AG04449 (cell line): ENCODE data around the gene ZSCAN10.
"Not testable (repeated sequence)": the region's sequence is repeated elsewhere in the genome, so short reads cannot be mapped to it uniquely, and the experiment has no call there.

ENCODE experiments used
- CTCF ChIA-PET: fragments of 350-600 bp; formaldehyde crosslinking; extraction: SDS; loops from one replicate; lab custom pipeline; 2021; ENCODE audit warnings: antibody characterized with exemption; lab: Yijun Ruan, JAX
- POLR2A ChIA-PET: fragments of 400-600, 350-600 bp; formaldehyde crosslinking; extraction: SDS; loops from one replicate; lab custom pipeline; 2020; ENCODE audit warnings: antibody characterized with exemption, inconsistent platforms; lab: Yijun Ruan, JAX
- DNase-seq: peaks from one replicate; pipeline ENCODE4 v3.0.0-alpha.2; 2010; ENCODE audit warnings: low read depth, low spot score
- H3K4me3 ChIP-seq: 2 replicates; pipeline ENCODE4 v1.5.1; 2011; ENCODE audit warnings: low read depth, mild to moderate bottlenecking, control low read depth, low read length
- TF ChIP-seq, protein P1 (sequence below): IDR thresholded peaks from one replicate; pipeline ENCODE4 v1.5.1; 2011; ENCODE audit warnings: mild to moderate bottlenecking, moderate library complexity, low read length, control low read depth, inconsistent platforms; ENCODE audit not compliant: insufficient read depth; ENCODE audit errors: missing control alignments

ZSCAN10 gene

DNA sequence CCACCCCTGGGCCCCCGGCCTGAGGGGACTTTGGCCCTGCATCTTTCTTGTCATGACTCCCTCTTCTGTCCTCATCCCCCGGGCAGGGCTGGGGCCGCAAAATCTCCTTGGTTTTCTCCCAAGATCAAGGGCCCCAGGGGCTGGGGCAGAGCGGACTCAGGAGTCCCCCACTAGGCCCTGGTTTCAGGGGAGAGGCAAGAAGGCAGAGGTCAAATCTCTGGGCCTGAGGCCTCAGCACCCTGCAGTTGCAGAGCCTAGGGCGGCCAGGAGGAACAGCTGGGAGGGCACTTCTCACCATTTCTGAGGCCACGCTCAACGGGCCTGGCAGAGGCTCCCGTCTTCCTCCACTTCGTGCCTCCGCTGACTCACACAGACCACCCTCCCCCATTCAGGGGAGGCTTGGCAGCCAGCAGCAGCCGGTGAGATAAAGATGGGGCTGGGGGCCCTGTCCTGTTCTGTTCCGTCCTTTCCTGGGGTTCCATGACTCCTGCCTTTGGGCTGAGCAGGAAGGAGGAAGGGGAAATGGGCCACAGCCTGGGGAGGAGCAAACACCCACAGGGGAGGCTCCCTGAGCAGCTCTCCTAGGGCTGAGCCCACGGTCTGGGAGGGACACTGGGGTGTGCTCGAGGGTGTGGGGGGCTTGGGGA lies 12.4 kb downstream of the ZSCAN10 start:
- TF ChIP-seq, protein P1, sequence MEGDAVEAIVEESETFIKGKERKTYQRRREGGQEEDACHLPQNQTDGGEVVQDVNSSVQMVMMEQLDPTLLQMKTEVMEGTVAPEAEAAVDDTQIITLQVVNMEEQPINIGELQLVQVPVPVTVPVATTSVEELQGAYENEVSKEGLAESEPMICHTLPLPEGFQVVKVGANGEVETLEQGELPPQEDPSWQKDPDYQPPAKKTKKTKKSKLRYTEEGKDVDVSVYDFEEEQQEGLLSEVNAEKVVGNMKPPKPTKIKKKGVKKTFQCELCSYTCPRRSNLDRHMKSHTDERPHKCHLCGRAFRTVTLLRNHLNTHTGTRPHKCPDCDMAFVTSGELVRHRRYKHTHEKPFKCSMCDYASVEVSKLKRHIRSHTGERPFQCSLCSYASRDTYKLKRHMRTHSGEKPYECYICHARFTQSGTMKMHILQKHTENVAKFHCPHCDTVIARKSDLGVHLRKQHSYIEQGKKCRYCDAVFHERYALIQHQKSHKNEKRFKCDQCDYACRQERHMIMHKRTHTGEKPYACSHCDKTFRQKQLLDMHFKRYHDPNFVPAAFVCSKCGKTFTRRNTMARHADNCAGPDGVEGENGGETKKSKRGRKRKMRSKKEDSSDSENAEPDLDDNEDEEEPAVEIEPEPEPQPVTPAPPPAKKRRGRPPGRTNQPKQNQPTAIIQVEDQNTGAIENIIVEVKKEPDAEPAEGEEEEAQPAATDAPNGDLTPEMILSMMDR: no peak

DNA sequence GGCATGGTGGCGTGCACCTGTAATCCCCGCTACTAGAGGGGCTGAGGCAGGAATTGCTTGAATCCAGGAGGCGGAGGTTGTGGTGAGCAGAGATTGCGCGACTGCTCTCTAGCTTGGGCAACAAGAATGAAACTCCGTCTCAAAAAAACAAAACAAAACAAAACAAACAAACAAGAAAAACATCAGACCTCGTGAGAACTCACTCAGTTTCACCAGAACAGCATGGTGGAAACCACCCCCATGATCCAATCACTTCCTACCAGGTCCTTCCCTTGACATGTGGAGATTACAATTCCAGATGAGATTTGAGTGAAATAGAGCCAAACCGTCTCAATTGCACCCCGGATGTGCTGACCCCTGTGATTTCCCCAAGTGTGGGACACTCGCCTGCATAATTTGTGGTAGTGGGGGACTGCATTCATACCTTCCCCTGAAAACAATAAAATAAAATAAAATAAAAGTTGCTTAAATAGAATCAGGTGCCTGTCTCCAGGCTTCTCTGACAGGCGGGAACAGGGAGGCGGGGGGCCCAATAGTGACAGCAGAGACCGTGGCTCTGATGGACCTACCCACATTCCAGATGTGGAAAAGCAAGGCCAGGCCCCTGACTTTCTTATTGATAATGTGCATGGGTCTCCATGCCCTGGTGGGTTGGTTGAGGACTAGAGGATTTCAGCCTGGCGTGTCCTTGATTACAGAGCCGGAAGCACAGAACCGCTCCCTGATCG lies 13.1 kb downstream of the ZSCAN10 start:
- CTCF ChIA-PET: interaction anchor here (0.9 to 1.6 kb wide), 3 partner anchors 9 to 12 kb away, joined by 3 read pairs; no protein-coding TSS in a partner anchor
- POLR2A ChIA-PET: no interaction called here

More for the DNA sequence above, 12.4 kb downstream of the ZSCAN10 start:
- DNase-seq: no peak
- ChIA-PET POLR2A (no interaction called here), CTCF (interaction anchor here (0.8 to 1.7 kb wide), 3 partner anchors 12 to 43 kb away, joined by 3 to 6 read pairs (median 4); partner anchors contain the start of gene ZSCAN10)
- H3K4me3 ChIP-seq: no peak overlapping the region

GRCh38 chr16:3084969-3085670 lies 14.0 kb downstream of the ZSCAN10 start:
- CTCF ChIA-PET: interaction anchor here (0.9 to 1.6 kb wide), 4 partner anchors 8 to 26 kb away, joined by 3 to 4 read pairs (median 3); no protein-coding TSS in a partner anchor

More for the DNA sequence above, 13.1 kb downstream of the ZSCAN10 start:
- DNase-seq: no peak
- TF ChIP-seq, protein P1: no peak
- H3K4me3 ChIP-seq: no peak overlapping the region

DNA sequence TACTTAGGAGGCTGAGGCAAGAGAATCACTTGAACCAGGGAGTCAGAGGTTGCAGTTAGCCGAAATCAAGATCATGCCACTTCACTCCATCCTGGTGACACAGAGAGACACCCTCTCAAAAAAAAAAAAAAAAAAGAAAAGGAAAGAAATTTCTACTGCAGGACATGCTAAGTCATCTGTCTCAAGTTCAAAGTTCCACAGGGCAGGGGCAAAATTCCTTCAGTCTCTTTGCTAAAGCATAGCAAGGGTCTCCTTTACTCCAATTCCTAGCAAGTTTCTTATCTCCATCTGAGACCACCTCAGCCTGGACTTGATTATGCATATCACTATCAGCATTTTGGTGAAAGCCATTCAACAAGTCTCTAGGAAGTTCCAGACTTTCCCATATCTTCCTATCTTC lies 14.6 kb downstream of the ZSCAN10 start:
- CTCF ChIA-PET: interaction anchor here (1.0 to 1.6 kb wide), 5 partner anchors 9 to 45 kb away, joined by 3 to 4 read pairs (median 4); partner anchors contain the start of gene ZSCAN10
- TF ChIP-seq, protein P1: no peak
- no peak for DNase-seq
- POLR2A ChIA-PET: no interaction called here
- H3K4me3 ChIP-seq: no peak overlapping the region

More at GRCh38 chr16:3084969-3085670, 14.0 kb downstream of the ZSCAN10 start:
- H3K4me3 ChIP-seq: no peak overlapping the region
- no peak for DNase-seq
- TF ChIP-seq, protein P1: no peak
- POLR2A ChIA-PET: no interaction called here

DNA sequence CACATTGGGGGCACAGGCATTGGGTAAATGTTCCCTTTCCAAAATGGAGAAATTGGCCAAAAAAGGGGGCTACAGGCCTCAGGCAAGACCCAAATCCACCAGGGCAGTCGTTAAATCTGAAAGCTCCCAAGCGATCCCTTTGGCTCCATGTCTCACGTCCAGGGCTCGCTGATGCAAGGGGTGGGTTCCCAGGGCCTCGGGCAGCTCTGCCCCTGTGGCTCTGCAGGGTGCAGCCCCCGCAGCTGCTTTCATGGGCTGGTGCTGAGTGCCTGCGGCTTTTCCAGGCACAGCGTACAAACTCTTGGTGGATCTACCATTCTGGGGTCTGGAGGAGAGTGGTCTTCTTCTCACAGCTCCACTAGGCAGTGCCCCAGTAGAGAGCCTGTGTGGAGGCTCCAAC lies 15.7 kb downstream of the ZSCAN10 start:
- H3K4me3 ChIP-seq, DNase-seq, POLR2A ChIA-PET: not testable (repeated sequence)
- CTCF ChIA-PET: interaction anchor here (0.6 to 1.3 kb wide), 4 partner anchors 10 to 52 kb away, joined by 3 to 4 read pairs (median 4); partner anchors contain the start of gene ZSCAN10

DNA sequence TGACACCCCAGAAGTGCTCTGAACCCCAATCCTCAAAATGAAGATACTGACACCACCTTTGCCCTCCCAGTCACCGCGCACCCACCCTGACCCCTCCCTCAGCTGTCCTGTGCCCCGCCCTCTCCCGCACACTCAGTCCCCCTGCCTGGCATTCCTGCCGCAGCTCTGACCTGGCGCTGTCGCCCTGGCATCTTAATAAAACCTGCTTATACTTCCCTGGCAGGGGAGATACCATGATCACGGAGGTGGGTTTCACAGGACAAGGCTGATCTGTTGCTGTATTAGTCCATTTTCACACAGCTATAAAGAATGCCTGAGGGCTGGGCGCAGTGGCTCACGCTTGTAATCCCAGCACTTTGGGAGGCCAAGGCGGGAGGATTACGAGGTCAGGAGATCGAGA lies 17.1 kb downstream of the ZSCAN10 start:
- H3K4me3 ChIP-seq, CTCF ChIA-PET, POLR2A ChIA-PET, DNase-seq: not testable (repeated sequence)

GRCh38 chr16:3080024-3080423 lies 19.1 kb downstream of the ZSCAN10 start:
- TF ChIP-seq, protein P1: no peak
- no peak overlapping the region for H3K4me3 ChIP-seq
- POLR2A ChIA-PET: no interaction called here
- DNase-seq: no peak
- CTCF ChIA-PET: interaction anchor here (0.8 to 1.7 kb wide), 5 partner anchors 11 to 49 kb away, joined by 3 to 6 read pairs (median 3); partner anchors contain the start of gene IL32
